OCI-LY1 (cell line): Measurements from ENCODE around the gene IL5.
"Not testable (repeated sequence)": the region's sequence is repeated elsewhere in the genome, so short reads cannot be mapped to it uniquely, and the experiment has no call there.

Experiments
- H2AFZ ChIP-seq: fragments of 200-600 bp; sonication (generic), shearing (Covaris generic); 2 replicates; pipeline ENCODE4 v1.6.0; 2014; ENCODE audit warnings: antibody characterized with exemption, mild to moderate bottlenecking, low read length
- H3F3A ChIP-seq: fragments of 200-600 bp; sonication (generic), shearing (Covaris generic); 2 replicates; pipeline ENCODE4 v1.6.0; 2014; ENCODE audit warnings: mild to moderate bottlenecking, antibody characterized with exemption, low read length, moderate library complexity; ENCODE audit not compliant: insufficient read depth
- H3K27ac ChIP-seq: fragments of 200-600 bp; sonication (generic); 2 replicates; pipeline ENCODE4 v1.5.1; 2014; ENCODE audit warnings: low read length, mixed run types, mild to moderate bottlenecking, low read depth; ENCODE audit not compliant: poor library complexity, severe bottlenecking
- H3K27me3 ChIP-seq: fragments of 200-600 bp; sonication (generic); 2 replicates; pipeline ENCODE4 v1.6.0; 2014; ENCODE audit warnings: antibody characterized with exemption, mild to moderate bottlenecking, low read length, moderate library complexity; ENCODE audit not compliant: insufficient read depth
- H3K36me3 ChIP-seq: fragments of 200-600 bp; sonication (generic); 2 replicates; pipeline ENCODE4 v1.6.1; 2014; ENCODE audit warnings: mild to moderate bottlenecking, antibody characterized with exemption, low read length, moderate library complexity, mixed read lengths; ENCODE audit not compliant: insufficient read depth
- H3K4me1 ChIP-seq: fragments of 200-600 bp; sonication (generic); 2 replicates; pipeline ENCODE4 v1.5.1; 2014; ENCODE audit warnings: mild to moderate bottlenecking, low read length, moderate library complexity; ENCODE audit not compliant: insufficient read depth, severe bottlenecking
- H3K4me2 ChIP-seq: fragments of 200-600 bp; sonication (generic), shearing (Covaris generic); 2 replicates; pipeline ENCODE4 v1.6.1; 2014; ENCODE audit warnings: low read length
- H3K4me3 ChIP-seq: fragments of 200-600 bp; sonication (generic); 2 replicates; pipeline ENCODE4 v1.5.1; 2014; ENCODE audit warnings: low read length, low read depth, mild to moderate bottlenecking, mixed read lengths; ENCODE audit not compliant: poor library complexity, severe bottlenecking
- H3K79me2 ChIP-seq: fragments of 200-600 bp; shearing (Covaris generic); 2 replicates; pipeline ENCODE4 v1.6.1; 2016; ENCODE audit warnings: mixed run types, low read length, mixed read lengths; ENCODE audit not compliant: insufficient read depth
- H3K9ac ChIP-seq: fragments of 200-600 bp; sonication (generic), shearing (Covaris generic); 2 replicates; pipeline ENCODE4 v1.6.1; 2014; ENCODE audit warnings: mild to moderate bottlenecking, low read length, mixed read lengths
- H3K9me2 ChIP-seq: fragments of 200-600 bp; sonication (generic), shearing (Covaris generic); 2 replicates; pipeline ENCODE4 v1.6.1; 2014; ENCODE audit warnings: low read depth, mild to moderate bottlenecking, low read length, mixed read lengths
- H3K9me3 ChIP-seq: fragments of 200-600 bp; shearing (Covaris generic); 2 replicates; pipeline ENCODE4 v1.6.1; 2014; ENCODE audit warnings: low read length, mixed read lengths
- H4K20me1 ChIP-seq: fragments of 200-600 bp; sonication (generic), shearing (Covaris generic); 2 replicates; pipeline ENCODE4 v1.6.0; 2016; ENCODE audit warnings: mild to moderate bottlenecking, low read length; ENCODE audit not compliant: insufficient read depth
- CTCF ChIP-seq: fragments of 200-600 bp; sonication (generic), shearing (Covaris generic); IDR thresholded peaks from 2 replicates; pipeline ENCODE4 v1.5.1; 2017; ENCODE audit warnings: mild to moderate bottlenecking, antibody characterized with exemption, low read length, moderate library complexity, mixed read lengths
- EZH2 ChIP-seq: fragments of 200-600 bp; sonication (generic), shearing (Covaris generic); IDR thresholded peaks from 2 replicates; pipeline ENCODE4 v1.8.0; 2017; ENCODE audit warnings: borderline replicate concordance, mixed run types, mild to moderate bottlenecking, antibody characterized with exemption, low read length, moderate library complexity, mixed read lengths

Gene IL5

DNA sequence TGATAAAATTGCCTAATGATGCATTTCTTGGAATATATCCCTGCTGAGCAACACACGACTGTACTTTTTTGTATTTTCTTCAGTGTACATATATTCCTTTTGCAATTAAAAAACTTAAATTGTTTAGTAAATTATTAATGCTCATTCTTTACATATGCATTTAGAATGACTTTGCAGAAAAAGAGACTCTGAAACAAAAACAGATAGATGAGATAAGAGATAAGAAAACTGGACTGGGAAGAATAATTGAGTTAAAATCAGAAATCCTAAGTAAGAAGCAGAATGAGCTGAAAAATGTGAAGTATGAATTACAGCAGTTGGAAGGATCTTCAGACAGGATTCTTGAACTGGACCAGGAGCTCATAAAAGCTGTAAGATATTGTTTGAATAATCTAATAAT is 46.1 kb upstream of the IL5 start:
- Histone ChIP-seq H2AFZ (no peak overlapping the region), H3K79me2 (no peaks in the 10 kb centered on the region), H4K20me1 (no peaks in the 10 kb centered on the region), H3K27ac (no peak overlapping the region), H3K4me1 (no peaks in the 10 kb centered on the region), H3K36me3 (peaks cover 87% of the 10 kb centered on the region), H3K27me3 (no peaks in the 10 kb centered on the region), H3K9me2 (no peaks in the 10 kb centered on the region), H3K9ac (no peak overlapping the region), H3K4me3 (no peak overlapping the region), H3F3A (no peaks in the 10 kb centered on the region), H3K9me3 (no peaks in the 10 kb centered on the region), H3K4me2 (no peak overlapping the region)
- TF ChIP-seq EZH2 = no peak
- TF ChIP-seq CTCF = no peak

- Histone ChIP-seq H3K4me2 (no peak overlapping the region), H2AFZ (no peak overlapping the region), H3K27me3 (no peaks in the 10 kb centered on the region), H3K4me3 (no peak overlapping the region), H3K79me2 (no peaks in the 10 kb centered on the region), H4K20me1 (no peaks in the 10 kb centered on the region), H3K27ac (no peak overlapping the region), H3K9ac (no peak overlapping the region), H3F3A (no peaks in the 10 kb centered on the region), H3K9me3 (no peaks in the 10 kb centered on the region), H3K36me3 (peaks cover 87% of the 10 kb centered on the region), H3K9me2 (no peaks in the 10 kb centered on the region), H3K4me1 (no peaks in the 10 kb centered on the region)
- TF ChIP-seq CTCF (no peak), EZH2 (no peak)
These were observed 42.7 kb upstream of the IL5 start for GRCh38 chr5:132586063-132586462.

- not testable (repeated sequence) for H3K9me2 ChIP-seq, H3K27ac ChIP-seq, H3K4me1 ChIP-seq, H3K27me3 ChIP-seq, H3K9ac ChIP-seq, H2AFZ ChIP-seq, H3K9me3 ChIP-seq, H4K20me1 ChIP-seq, H3F3A ChIP-seq, H3K79me2 ChIP-seq, H3K4me3 ChIP-seq, H3K4me2 ChIP-seq
- peaks cover 86% of the 10 kb centered on the region for H3K36me3 ChIP-seq
These were observed 41.2 kb upstream of the IL5 start for GRCh38 chr5:132584560-132584959.

DNA sequence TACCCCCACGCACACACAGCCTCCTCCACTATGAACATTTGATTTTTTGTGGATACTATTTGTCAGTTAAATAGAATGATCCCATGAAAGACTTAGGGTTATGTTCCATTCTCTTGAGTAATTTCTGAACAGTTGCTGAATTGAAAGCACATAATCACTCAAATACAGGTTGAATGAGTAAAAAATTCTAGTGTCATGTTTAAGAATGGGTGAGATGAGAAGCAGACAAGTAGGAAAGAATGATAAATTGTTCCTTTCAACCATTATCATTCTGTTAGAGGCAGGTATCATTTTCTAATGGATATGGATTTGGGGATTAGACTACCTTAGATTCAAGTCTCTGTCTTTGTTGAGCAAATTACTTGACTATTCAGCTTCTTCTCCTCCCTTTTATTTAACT is 32.8 kb upstream of the IL5 start:
- TF ChIP-seq CTCF (no peak), EZH2 (no peak)
- Histone ChIP-seq H3F3A (no peaks in the 10 kb centered on the region), H4K20me1 (no peaks in the 10 kb centered on the region), H3K36me3 (peaks cover 87% of the 10 kb centered on the region), H3K9me3 (no peaks in the 10 kb centered on the region), H2AFZ (no peak overlapping the region), H3K79me2 (no peaks in the 10 kb centered on the region), H3K9ac (no peak overlapping the region), H3K9me2 (no peaks in the 10 kb centered on the region), H3K27ac (no peak overlapping the region), H3K27me3 (no peaks in the 10 kb centered on the region), H3K4me3 (no peak overlapping the region), H3K4me1 (no peaks in the 10 kb centered on the region), H3K4me2 (no peak overlapping the region)
